HepG2 (cell line): Measurements from ENCODE around the gene BTBD19. TPM values are rescaled to one million over a fixed set of nuclear protein-coding genes. Genes with fewer than 3 reads are reported as not detected.

Experiments
- CBX1 ChIP-seq: IDR thresholded peaks from one replicate; pipeline ENCODE4 v1.6.1; 2016; ENCODE audit warnings: antibody characterized with exemption, low read depth
- CHD4 ChIP-seq: fragments of 200-600 bp; sonication (generic); IDR thresholded peaks from 2 replicates; pipeline ENCODE4 v1.7.0; 2017; ENCODE audit warnings: mild to moderate bottlenecking, low read length, borderline replicate concordance
- E2F2 ChIP-seq: sonication (generic); formaldehyde crosslinking; IDR thresholded peaks from 2 replicates; pipeline ENCODE4 v1.4.0; 2020; ENCODE audit warnings: missing genetic modification reagents, borderline replicate concordance
- FOXA3 ChIP-seq: IDR thresholded peaks from 2 replicates; pipeline ENCODE4 v1.6.1; 2016; ENCODE audit warnings: missing genetic modification reagents, missing compliant biosample characterization
- FOXC1 ChIP-seq: sonication (generic); formaldehyde crosslinking; IDR thresholded peaks from 2 replicates; pipeline ENCODE4 v1.8.0; 2022; ENCODE audit warnings: mild to moderate bottlenecking, missing genetic modification reagents, borderline replicate concordance
- HDAC2 ChIP-seq: sonication (generic); formaldehyde crosslinking; IDR thresholded peaks from 2 replicates; pipeline ENCODE4 v1.4.0; 2020; ENCODE audit warnings: missing genetic modification reagents
- NAIF1 ChIP-seq: sonication (generic); formaldehyde crosslinking; IDR thresholded peaks from 2 replicates; pipeline ENCODE4 v1.5.0; 2020; ENCODE audit warnings: mild to moderate bottlenecking, missing genetic modification reagents, borderline replicate concordance
- NCOA5 ChIP-seq: sonication (generic); formaldehyde crosslinking; IDR thresholded peaks from 2 replicates; pipeline ENCODE4 v1.4.0; 2020; ENCODE audit warnings: missing genetic modification reagents
- PRDM10 ChIP-seq: sonication (generic); formaldehyde crosslinking; IDR thresholded peaks from 2 replicates; pipeline ENCODE4 v1.4.0; 2020; ENCODE audit warnings: low read depth, missing genetic modification reagents
- RARG ChIP-seq: sonication (generic); formaldehyde crosslinking; IDR thresholded peaks from 2 replicates; pipeline ENCODE4 v1.4.0; 2020; ENCODE audit warnings: low read depth, mild to moderate bottlenecking, missing genetic modification reagents
- SMARCE1 ChIP-seq: fragments of 450-650 bp; IDR thresholded peaks from 2 replicates; pipeline ENCODE4 v1.6.1; 2017; ENCODE audit warnings: borderline replicate concordance
- YY1 ChIP-seq: IDR thresholded peaks from 2 replicates; pipeline ENCODE4 v1.6.1; 2011; ENCODE audit warnings: low read length, low read depth, moderate library complexity, mild to moderate bottlenecking; ENCODE audit not compliant: insufficient read depth, insufficient replicate concordance
- ZMAT3 ChIP-seq: sonication (generic); formaldehyde crosslinking; conservative IDR thresholded peaks from 2 replicates; pipeline ENCODE4 v1.7.0; 2021; ENCODE audit warnings: missing genetic modification reagents
- ZNF10 ChIP-seq: sonication (generic); formaldehyde crosslinking; IDR thresholded peaks from 2 replicates; pipeline ENCODE4 v1.4.0; 2020; ENCODE audit warnings: mild to moderate bottlenecking, low read depth, missing genetic modification reagents, borderline replicate concordance
- ZNF280D ChIP-seq: sonication (generic); formaldehyde crosslinking; IDR thresholded peaks from 2 replicates; pipeline ENCODE4 v1.5.1; 2020; ENCODE audit warnings: mild to moderate bottlenecking, missing genetic modification reagents
- ZNF343 ChIP-seq: sonication (generic); formaldehyde crosslinking; IDR thresholded peaks from 2 replicates; pipeline ENCODE4 v1.4.0; 2020; ENCODE audit warnings: mild to moderate bottlenecking, missing genetic modification reagents
- ZNF747 ChIP-seq: sonication (generic); formaldehyde crosslinking; IDR thresholded peaks from 2 replicates; pipeline ENCODE4 v1.8.1; 2023; ENCODE audit warnings: missing genetic modification reagents, mild to moderate bottlenecking, borderline replicate concordance
- ZNF766 ChIP-seq: sonication (generic); formaldehyde crosslinking; IDR thresholded peaks from 2 replicates; pipeline ENCODE4 v1.5.0; 2020; ENCODE audit warnings: missing genetic modification reagents, borderline replicate concordance
- ZNF777 ChIP-seq: sonication (generic); formaldehyde crosslinking; IDR thresholded peaks from 2 replicates; pipeline ENCODE4 v1.4.0; 2020; ENCODE audit warnings: missing genetic modification reagents
- ZNF878 ChIP-seq: sonication (generic); formaldehyde crosslinking; IDR thresholded peaks from 2 replicates; pipeline ENCODE4 v1.8.1; 2023; ENCODE audit warnings: mild to moderate bottlenecking, missing genetic modification reagents, moderate library complexity
- ZNF883 ChIP-seq: sonication (generic); formaldehyde crosslinking; IDR thresholded peaks from 2 replicates; pipeline ENCODE4 v1.5.1; 2020; ENCODE audit warnings: mild to moderate bottlenecking, missing genetic modification reagents; ENCODE audit errors: not compliant biosample characterization
- polyA plus RNA-seq, 8 experiments: library from polyadenylated mRNA; depleted of rRNA in 3 of 8; stranded (reverse) in 7 of 8; unstranded in 1 of 8; fragments of >200 nt; fragmentation: Illumina TruSeq in 4 of 8; extraction: Trizol in 4 of 8; gene quantifications; 2 replicates each; pipeline versions ENCODE4 v1.2.1 to v1.2.3, GENCODE V29; 2011 to 2016; ENCODE audit warnings: low read depth in 4 of 8, missing spikeins in 1 of 8, mixed read lengths in 1 of 8; ENCODE audit not compliant: insufficient read depth in 1 of 8
- total RNA-seq, 5 experiments: library from RNA; depleted of rRNA; stranded (reverse); fragments of >200 nt; fragmentation: Illumina TruSeq; extraction: Trizol; gene quantifications; 2 replicates each; pipeline ENCODE4 v1.2.3, GENCODE V29; 2016; ENCODE audit warnings: low read depth in 1 of 5

The BTBD19 gene
- total and polyA plus RNA-seq, 2 of the 13 experiments (the other 11 are each of a cell fraction or from before 2014, with no cell fraction given) = 2.7 to 6.7 TPM

GRCh38 chr1:44775078-44775929, 33.0 kb upstream of the BTBD19 start, which contains the start of gene RPS8 (continued):
- TF ChIP-seq RARG (no peak), E2F2 (CRISPR knock-in tag) (peak; percentile 82; the same call in 1 of the 2 replicates), ZNF10 (CRISPR knock-in tag) (no peak), ZNF878 (peak; percentile 80), NAIF1 (CRISPR knock-in tag) (peak; percentile 83; the same call in 1 of the 2 replicates), SMARCE1 (no peak), HDAC2 (CRISPR knock-in tag) (peak; percentile 61; the same call in 1 of the 2 replicates), ZNF280D (0 out of 2 replicates have a peak, but pooled peaks have one; percentile 55), ZMAT3 (peak; percentile 81; the same call in 1 of the 2 replicates), CHD4 (peak; percentile 69; the same call in 1 of the 2 replicates), ZNF883 (CRISPR knock-in tag) (peak; percentile 85), FOXC1 (CRISPR knock-in tag) (peak; percentile 51; the same call in 1 of the 2 replicates), NCOA5 (CRISPR knock-in tag) (no peak), YY1 (peak; percentile 91), ZNF766 (CRISPR knock-in tag) (peak; percentile 88), FOXA3 (CRISPR knock-in tag) (peak; percentile 64), ZNF747 (CRISPR knock-in tag) (peak; percentile 93; the same call in 1 of the 2 replicates), ZNF777 (peak; percentile 72), CBX1 (peak; percentile 67), ZNF343 (CRISPR knock-in tag) (0 out of 2 replicates have a peak, but pooled peaks have one; percentile 63), PRDM10 (0 out of 2 replicates have a peak, but pooled peaks have one; percentile 38)
